HG02763 (cell line): ENCODE measurements around the gene PHC2.
"Not testable (repeated sequence)": the region's sequence is repeated elsewhere in the genome, so short reads cannot be mapped to it uniquely, and the experiment has no call there.

Source experiments
- ATAC-seq: cut with Tn5 transposase; IDR thresholded peaks from one replicate; pipeline ENCODE4 v1.9.1; 2021; ENCODE audit warnings: mild to moderate bottlenecking, moderate library complexity; ENCODE audit not compliant: unreplicated experiment

The PHC2 gene

DNA sequence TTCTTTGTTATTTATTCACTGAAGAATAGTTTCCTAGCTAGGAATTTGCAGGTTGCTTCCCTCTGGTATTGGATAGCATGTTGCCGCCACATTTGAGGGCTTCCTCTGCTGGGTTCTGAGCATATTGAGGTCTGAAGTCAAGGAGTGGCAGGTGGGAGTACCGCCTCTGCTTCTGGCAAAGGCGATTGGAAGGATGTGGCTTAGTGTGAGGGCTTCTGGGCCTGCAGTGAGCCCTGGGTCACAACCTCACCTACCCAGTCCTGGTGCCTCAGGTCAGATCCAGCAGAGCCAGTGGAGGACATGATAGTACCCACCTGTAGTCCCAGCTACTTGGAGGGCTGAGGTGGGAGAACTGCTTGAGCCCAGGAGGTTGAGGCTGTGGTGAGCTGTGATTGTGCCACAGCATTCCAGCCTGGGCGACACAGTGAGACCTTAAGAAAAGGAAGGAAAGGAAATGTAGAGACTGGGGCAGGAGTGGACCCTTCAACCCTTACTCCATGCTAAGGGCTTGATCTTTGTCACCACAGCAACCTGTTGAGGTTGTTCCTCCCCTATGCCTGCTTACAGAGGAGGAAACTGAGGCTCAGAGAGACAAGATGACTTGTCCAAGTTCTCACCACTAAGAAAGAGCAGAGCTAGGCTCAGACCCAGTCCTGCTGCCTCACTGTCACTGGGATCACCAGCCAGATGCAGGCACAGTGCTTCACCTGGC is 132.8 kb downstream of the PHC2 start:
- no peak for ATAC-seq

GRCh38 chr1:33296824-33297223 is 134.1 kb downstream of the PHC2 start:
- no peak for ATAC-seq

DNA sequence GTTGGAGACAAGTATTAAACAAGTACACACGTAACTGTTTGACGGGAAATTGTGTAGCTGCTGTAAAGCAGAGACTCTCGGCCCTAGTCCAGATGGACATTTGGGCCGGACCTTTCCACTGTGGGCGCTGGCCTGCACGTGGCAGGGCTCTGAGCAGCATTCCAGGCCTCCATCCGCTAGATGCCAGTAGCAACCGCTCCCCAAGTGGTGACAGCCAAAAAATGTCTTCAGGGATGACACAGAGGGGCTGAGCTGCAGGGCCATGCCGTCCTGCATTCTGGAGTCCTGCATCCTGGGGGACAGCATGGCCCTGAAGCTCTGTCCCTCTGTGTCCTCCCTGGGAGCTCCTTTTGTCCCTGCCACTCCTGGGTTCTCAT is 134.8 kb downstream of the PHC2 start:
- ATAC-seq: no peak

GRCh38 chr1:33295450-33296081 is 135.3 kb downstream of the PHC2 start:
- ATAC-seq: peak; percentile 47

- ATAC-seq: no peak
These were observed 135.9 kb downstream of the PHC2 start for GRCh38 chr1:33295023-33295422.

DNA sequence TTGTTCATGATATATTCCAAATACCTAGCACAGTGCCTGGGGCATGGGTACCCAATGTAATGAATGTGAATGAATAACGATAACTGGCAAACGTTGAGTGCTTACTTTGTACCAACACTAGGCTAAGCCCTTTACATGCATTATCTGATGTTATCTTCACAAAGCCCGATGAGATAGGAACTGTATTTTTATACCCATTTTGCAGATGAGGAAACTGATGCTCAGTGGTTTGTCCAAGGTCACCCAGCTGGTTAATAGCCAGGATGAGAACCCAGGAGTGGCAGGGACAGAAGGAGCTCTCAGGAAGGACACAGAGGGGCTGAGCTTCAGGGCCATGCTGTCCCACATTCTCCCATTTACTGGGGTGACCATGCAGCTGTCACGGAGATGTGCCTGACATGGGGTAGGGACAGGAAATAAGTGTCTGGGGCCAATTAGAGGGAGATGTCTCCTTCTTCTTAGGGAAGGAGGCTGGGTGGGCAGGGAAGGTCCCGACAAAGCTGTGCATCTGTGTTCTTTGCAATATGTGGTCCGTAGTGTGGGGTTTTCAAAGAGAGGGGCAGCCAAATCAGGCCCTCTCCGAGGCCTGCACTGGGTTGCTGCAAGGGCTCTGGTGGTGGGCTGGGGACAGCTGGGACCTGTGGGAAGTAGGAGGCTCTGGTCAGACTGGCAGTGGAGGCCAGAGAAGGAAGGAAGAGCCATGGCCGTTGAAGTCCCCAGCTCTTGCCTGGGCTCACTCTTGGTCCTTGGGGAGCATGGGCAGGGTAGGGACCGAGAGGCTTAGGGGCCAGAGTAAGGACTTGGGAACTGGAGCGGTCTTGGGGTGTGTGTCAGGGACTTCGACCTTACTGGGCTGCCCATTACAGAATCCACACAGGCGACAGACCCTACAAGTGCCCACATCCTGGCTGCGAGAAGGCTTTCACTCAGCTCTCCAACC is 136.6 kb downstream of the PHC2 start:
- no peak for ATAC-seq

DNA sequence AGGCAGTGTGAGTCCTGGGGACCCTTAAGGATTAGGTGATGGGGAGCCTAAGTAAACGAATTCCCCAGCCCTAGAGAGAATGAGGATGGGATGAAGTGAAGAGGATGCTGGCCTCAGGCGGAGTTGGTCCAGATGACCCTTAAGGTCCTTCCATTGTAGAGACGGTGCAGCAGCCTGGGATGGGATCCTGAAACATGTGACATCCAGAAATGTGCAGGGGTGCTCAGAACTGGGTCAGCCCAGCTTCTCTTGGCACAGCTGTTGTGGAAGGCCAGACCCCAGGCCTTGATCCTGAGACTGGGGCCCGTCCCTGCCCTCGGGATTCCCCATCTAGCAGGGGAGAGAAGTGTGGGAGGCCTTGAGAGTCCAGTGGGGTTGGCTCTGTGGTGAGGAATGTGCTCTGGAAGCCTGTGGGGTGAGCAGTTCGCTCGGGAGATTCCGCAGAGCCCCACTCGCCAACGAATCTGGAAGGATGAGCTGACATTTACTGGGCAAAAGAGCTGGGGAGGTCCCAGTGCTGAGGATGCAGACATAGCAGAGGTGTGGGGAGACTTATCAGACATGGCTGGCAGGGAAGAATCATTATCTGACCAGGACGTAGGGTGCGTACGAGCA is 138.1 kb downstream of the PHC2 start:
- no peak for ATAC-seq

DNA sequence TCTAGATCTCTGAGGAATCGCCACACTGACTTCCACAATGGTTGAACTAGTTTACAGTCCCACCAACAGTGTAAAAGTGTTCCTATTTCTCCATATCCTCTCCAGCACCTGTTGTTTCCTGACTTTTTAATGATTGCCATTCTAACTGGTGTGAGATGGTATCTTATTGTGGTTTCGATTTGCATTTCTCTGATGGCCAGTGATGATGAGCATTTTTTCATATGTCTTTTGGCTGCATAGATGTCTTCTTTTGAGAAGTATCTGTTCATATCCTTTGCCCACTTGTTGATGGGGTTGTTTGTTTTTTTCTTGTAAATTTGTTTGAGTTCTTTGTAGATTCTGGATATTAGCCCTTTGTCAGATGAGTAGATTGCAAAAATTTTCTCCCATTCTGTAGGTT is 140.3 kb downstream of the PHC2 start:
- not testable (repeated sequence) for ATAC-seq

DNA sequence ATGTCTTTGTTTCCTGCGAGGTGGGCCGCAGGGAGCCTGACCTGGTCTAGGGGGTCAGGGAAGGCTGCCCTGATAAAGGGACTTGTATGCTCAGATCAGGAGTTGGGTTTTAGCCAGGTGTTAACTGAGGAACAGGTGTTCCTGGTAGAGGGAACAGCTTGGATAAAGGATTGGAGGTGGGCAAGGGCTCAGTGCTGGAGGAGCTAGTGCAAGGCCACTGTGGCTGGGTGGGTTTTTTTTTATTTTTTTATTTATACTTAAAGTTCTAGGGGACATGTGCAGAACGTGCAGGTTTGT is 141.1 kb downstream of the PHC2 start:
- no peak for ATAC-seq

- no peak for ATAC-seq
These were observed 141.7 kb downstream of the PHC2 start for GRCh38 chr1:33288976-33289857.

DNA sequence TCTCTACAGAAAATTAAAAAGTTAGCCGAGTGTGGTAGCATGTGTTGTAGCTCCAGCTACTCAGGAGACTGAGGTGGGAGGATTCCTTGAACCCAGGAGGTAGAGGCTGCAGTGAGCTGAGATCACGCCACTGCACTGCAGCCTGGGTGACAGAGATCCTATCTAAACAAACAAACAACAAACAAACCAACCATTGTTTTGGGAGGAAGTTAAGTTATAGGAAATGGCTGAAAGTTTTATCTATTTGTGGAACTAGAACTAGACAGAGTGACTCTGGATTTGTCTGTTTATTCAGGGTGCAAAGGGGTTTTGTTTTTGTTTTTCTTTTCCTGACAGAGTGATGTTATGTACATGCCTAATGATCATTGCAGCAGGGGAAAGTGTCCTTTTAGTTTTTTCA is 143.6 kb downstream of the PHC2 start:
- no peak for ATAC-seq

GRCh38 chr1:33286451-33287185 is 144.3 kb downstream of the PHC2 start:
- no peak for ATAC-seq

DNA sequence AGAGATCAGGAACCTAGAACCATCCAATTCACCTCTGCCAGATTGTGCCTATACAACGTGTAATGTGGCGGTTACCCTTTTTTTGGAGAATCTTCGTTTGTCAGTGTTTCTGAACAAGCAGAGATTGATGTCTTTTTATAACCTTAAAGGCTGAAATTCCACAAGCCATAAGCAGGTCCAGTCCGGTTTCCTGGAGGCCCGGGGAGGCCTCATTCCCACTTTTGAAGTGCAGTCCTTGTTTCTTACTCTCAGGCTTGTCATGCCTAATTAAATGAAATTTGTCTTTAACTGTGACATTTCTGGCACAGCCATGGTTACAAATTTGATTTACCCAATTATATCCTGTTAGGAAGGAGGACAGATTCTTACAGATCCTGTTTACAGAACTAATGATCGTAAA is 146.8 kb downstream of the PHC2 start:
- no peak for ATAC-seq

DNA sequence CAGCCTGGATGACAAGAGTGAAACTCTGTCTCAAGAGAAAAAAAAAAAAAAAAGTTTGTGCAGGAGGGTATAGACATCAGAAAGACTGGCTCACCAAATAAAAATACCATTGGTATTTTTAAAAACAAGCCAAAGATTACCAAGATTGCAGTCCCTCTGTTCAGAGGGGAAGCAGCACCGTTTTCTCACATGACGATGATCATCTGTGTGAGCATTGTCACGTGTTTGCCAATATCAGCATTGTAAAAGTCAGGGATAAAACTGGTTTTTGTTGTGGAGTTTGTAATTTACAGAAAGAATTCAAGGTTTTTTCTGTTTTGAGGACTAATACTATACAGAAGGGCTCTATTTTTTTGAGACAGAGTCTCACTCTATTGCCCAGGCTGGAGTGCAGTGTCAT is 148.1 kb downstream of the PHC2 start:
- ATAC-seq: no peak

DNA sequence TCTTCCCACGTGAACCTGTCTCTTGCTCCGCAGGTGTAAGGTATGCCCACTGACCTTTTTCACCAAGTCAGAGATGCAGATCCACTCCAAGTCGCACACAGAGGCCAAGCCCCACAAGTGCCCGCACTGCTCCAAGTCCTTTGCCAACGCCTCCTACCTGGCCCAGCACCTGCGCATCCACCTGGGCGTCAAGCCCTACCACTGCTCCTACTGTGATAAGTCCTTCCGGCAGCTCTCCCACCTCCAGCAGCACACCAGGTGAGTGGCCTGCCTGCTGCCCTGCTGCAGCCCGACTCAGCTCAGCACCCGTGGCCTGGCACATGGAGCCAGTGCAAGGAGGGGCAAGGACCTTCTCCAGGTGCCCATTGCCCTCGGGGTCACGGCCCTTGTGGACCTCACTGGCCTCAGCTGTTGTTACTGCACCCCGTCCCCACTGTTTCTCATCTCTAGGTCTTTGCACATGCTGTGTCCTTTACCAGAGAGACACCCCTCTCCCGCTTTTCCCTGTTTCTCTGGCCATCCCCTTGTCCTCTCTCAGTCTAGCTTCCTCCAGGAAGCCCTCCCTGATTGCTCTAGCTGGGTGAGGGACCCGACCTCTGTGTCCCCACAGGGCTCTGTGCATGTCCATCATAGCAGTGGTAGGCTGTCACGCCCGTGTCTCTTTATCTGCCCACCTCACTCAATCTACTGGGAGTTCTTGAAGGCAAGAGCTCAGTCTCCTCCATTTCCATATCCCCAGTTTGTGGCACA is 149.2 kb downstream of the PHC2 start:
- no peak for ATAC-seq

GRCh38 chr1:33280091-33280661 is 150.7 kb downstream of the PHC2 start:
- ATAC-seq: no peak

DNA sequence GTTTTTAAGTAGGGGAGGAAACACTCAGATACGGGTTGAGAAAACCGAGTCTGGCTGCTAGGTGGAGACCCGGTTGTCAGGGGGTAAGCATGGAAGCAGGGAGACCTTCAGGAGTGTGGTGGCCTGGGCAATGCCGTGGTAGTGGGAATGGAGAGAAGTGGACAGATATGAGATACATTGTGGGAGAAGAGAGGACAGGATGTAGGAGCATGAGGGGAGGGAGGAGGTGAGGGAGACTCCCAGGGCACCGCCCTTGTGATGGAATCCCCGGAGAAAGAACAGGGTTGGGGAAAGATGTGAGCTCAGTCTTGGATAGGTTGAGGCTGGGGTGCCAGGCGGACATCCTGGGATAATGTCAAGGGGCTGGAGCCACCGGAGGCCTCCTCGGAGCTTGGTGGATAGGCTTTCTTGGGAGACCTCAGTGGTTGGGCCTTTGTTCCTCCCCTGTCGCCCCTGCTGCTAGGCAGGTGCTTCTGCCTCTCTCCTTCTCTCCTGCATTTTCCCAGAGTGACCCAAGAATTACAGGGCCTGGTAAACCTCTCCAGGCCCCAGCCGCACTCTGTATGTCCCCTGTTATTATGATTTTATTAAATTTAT is 153.3 kb downstream of the PHC2 start:
- no peak for ATAC-seq

- no peak for ATAC-seq
These were observed 154.2 kb downstream of the PHC2 start for GRCh38 chr1:33276573-33277298.
